Activated CD4-positive, CD25-positive, alpha-beta regulatory T cell treated with anti-CD3 and anti-CD28 coated beads, Interleukin-2, amount 50 U/mL, for 16 hours (primary cell): ENCODE results near the gene ADSS1.

Source experiments
- DNase-seq: peaks from one replicate; pipeline ENCODE4 v3.0.0-alpha.2; 2020; ENCODE audit warnings: low read depth, low spot score

Gene ADSS1

GRCh38 chr14:104769324-104770071 is 45.5 kb downstream of the ADSS1 start:
- no peak for DNase-seq

DNA sequence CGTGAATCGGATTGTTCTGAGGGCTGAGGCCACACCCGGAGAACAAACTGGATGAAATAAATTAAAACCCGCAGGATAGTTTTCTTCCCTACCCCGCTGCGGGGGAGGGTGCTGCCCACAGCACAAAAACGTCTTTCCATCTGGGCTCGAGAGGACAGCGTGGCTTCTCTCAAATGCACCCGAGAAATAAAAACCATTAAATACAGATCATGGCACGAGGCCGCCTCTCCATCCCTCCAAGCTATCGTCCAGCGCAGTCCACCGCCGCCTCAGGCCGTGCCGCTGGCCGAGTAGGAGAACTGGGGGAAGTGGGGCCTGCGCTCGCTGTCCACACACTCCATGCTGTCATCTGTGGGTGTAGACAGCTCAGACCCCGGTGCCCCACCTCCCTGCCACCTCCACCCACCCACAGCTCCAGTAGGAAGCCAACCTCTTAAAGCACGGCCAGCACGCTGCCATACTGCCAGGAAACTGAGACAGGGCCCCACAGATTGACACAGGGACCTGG is 46.1 kb downstream of the ADSS1 start:
- DNase-seq, result no peak

DNA sequence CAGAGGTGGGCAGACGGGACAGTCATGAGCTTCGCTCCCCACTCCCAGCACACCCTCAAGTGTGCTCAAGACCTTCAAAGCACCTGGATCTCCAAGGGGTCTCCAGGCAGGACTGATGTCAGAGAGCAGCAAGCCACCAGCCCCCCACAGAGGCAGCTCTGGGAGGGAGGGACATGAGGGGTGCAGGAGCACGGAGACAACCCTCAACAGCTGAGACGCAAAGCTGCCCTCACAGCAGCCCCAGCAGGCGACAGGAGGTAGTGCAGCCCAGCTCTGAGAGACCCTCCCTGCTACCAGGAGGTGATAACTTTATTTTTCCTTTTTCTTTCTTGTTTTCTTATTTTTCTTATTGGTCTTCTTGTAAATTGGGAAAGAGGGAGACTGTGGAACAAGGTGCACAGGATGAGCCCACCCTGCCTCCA is 46.8 kb downstream of the ADSS1 start:
- DNase-seq, result no peak

DNA sequence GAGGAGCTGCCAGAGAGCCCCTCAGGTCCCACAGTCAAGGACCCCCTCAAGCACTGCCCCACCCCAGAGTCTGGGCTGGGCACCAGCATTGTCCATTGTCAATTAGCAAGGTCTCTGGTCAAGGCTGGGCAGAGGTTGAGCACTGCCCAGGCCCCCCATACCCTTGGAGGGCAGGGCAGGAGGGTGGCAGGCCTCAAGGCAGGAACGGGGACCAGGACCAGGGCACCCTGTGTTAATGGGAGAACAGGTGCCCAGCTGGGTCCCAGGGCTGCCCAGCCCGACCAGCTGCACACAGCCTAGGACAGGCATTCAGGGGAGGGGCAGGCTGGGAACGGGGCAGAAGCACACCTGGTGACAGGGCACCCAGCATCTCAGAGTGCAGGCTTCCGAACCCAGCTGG is 47.3 kb downstream of the ADSS1 start:
- no peak for DNase-seq

DNA sequence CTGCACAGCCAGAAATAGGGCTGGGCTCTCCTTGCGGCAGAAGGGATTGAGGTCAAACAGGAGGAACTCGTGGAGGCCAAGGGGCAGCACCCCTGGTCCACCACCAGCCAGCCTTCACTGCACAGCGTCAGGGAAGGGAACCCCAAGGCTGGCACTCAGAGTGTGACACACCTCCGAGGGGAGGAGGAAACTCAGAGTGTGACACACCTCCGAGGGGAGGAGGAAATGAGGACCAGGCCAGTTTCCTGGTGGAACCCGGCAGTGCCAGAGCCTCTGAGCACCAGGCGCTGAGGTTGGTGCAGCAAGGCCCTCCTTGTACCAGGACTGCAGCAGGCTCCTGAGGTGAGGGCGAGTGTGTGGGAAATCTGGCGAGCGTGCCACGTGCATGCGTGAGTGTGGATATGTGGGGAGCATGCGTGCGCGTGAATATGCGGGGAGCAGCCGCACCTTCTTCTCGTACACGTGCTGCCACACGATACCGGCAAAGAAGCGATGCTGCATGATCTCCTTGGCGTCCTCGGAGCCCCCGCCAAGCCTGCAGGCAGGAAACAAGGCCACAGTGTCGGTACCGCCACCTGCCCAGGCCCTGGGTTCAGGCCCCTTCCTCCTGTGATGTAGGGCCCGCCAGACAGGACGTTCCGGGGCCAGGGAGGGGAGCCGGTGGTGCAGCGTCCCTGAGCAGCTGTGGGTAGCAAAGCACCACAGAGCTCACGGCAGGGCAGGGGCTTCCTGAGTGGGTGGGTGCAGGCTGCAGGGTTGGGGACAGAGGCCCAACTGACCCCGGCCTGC is 48.1 kb downstream of the ADSS1 start:
- no peak for DNase-seq

- DNase-seq, result no peak
These were observed 48.9 kb downstream of the ADSS1 start for GRCh38 chr14:104772707-104773504.

GRCh38 chr14:104773505-104774452 is 49.8 kb downstream of the ADSS1 start:
- DNase-seq, result no peak

DNA sequence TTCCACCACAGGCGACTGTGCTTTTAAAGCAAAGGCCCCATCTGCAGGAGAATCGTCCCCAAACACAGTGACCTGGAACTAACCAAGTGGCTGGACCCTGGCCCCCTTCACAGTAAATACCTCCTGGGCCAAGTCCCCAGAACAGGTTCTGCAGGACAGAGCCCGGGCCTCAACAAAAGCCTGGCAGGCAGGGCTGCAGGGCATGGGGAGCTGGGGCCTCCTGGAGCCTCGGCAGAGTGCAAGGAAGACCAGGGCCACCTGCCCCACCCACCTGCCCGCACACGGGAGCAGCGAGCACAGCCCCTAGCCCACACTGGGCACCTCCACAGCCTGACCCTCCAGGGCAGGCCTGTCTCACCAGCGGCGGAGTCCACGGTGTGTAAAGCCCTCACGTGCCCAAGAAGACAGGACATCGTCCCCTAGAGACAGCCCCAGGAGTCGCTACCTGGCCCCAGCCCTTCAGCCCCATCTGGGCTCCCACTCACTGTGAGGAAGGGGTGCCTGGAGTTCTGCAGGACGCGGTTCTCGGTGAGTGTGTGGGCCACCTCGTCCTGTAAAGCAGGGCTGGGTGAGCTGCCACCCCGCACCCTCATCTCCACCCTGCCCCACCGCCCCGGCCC is 50.5 kb downstream of the ADSS1 start:
- DNase-seq, result no peak

- no peak for DNase-seq
These were observed 51.1 kb downstream of the ADSS1 start for GRCh38 chr14:104775073-104775489.

GRCh38 chr14:104776481-104776880 is 52.5 kb downstream of the ADSS1 start:
- no peak for DNase-seq

DNA sequence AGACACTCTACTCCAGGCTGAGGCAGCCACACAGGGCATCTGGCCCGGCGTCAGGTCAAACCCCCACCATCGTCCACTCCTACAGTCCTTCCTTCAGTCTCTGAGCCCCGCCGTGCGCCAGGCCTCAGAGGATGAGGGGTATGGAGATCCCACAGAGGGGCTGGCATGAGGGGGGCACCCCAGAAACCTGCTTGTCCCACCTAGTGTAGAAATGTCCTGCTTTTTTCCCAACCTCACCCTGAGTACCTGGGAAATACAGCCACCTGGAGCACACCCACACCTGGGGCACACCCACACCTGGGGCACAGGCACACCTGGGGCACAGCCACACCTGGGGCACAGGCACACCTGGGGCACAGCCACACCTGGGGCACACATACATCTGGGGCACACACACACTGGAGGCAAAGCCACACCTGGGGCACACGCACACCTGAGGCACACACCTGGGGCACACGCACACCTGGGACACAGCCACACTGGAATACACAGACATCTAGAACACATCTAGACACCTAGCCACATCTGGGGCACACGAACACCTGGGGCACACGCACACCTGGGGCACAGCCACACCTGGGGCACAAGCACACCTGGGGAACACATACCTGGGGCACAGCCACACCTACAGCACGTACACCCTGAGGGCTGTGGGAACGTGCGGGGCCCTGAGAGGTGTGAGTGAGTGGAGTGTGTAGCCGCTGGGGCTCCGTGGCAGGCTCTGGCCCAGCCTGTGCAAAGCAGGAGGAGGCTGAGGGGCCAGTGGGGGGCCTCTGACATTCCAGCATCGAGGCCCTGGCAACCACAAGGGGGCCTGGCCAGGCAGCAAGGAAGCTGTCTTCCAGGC is 53.2 kb downstream of the ADSS1 start:
- no peak for DNase-seq

- DNase-seq, result no peak
These were observed 53.8 kb downstream of the ADSS1 start for GRCh38 chr14:104777808-104778249.

- DNase-seq, result no peak
These were observed 54.8 kb downstream of the ADSS1 start for GRCh38 chr14:104778694-104779331.

DNA sequence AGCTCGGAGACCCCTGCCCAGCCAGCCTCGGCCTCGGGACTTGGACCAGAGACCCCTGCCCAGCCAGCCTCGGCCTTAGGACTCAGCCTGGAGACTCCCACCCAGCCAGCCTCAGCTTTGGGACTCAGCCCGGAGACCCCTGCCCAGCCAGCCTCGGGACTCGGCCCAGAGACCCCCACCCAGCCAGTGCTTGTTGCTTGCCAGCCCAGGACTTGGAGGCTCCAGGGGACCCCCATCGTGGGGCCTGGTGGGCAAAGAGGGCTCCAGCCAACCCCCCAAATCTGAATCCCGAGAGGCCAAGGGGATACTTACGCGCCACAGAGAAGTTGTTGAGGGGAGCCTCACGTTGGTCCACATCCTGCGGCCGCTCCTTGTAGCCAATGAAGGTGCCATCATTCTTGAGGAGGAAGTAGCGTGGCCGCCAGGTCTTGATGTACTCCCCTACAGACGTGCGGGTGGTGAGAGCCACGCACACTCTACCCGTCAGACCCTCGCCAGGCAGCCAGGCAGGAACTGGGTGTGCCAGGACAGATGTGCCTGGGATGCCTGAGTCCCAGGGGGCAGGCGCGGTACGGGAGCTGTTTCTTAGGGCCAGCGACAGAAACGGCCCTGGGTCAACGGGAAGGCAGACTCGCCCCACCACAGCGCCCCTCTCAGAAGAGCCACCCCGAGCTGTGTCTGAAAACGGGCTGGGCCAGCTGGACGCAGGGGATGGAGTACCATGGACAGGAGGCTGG is 55.9 kb downstream of the ADSS1 start:
- no peak for DNase-seq

DNA sequence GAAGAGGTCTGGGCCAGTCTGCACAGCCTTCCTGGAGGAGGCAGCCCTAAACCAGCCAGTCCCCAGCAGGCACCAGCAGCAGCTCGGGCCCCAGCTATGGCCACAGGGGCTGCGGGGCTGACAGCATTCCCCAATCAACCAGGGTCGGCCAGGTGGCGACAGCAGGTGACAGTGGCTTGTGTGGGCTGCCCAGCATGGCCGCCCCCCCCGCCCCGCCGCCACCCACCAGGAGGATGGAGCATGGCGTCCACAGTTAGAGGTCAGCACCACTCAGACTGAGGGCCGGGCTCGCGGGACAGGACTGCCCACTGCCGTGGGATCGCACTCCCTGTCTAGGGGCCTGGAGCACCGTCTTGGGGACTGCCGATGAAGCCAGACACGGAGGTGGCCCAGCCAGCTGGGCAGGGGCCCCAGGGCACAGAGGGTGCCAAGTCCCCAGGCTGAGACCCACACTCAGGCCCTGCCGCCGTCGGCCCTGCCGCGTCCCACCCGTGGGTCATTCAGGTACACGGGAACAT is 56.5 kb downstream of the ADSS1 start:
- no peak for DNase-seq

- DNase-seq, result no peak
These were observed 57.4 kb downstream of the ADSS1 start for GRCh38 chr14:104781271-104782077.
